ENCODE results near the gene MORN5.

Gene MORN5

GRCh38 chr9:122221183-122221811 lies 61.6 kb downstream of the MORN5 start:
- DNase-seq (ENCODE audit: extremely low read depth, low read depth): no peak
- TF ChIP-seq, protein P1, sequence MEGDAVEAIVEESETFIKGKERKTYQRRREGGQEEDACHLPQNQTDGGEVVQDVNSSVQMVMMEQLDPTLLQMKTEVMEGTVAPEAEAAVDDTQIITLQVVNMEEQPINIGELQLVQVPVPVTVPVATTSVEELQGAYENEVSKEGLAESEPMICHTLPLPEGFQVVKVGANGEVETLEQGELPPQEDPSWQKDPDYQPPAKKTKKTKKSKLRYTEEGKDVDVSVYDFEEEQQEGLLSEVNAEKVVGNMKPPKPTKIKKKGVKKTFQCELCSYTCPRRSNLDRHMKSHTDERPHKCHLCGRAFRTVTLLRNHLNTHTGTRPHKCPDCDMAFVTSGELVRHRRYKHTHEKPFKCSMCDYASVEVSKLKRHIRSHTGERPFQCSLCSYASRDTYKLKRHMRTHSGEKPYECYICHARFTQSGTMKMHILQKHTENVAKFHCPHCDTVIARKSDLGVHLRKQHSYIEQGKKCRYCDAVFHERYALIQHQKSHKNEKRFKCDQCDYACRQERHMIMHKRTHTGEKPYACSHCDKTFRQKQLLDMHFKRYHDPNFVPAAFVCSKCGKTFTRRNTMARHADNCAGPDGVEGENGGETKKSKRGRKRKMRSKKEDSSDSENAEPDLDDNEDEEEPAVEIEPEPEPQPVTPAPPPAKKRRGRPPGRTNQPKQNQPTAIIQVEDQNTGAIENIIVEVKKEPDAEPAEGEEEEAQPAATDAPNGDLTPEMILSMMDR (IDR thresholded peaks at IDR 0.05; ENCODE audit: low read depth, low read length): no peak

DNA sequence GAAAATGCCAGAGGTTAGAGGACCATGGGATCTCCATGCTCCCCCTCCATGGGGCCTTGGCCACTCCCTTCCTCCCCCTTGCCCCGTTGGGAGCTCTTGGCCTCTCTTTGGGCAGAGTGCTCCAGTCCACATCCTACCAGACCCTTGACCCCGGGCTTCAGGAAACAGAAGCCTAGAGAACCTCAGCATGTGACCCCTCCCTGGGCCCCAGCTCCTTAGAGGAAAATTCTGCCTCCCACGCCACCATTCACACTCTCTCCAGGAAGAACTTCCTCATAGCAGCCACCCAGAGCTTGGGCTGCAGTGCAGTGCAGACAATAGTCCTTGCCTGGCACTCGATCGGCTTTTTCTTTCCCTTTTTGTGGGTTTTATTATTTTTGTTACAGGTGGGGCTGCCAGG lies 63.1 kb downstream of the MORN5 start:
- TF ChIP-seq, protein P1 (IDR thresholded peaks at IDR 0.05; ENCODE audit: low read depth, low read length): no peak
- DNase-seq (ENCODE audit: extremely low read depth, low read depth): no peak

DNA sequence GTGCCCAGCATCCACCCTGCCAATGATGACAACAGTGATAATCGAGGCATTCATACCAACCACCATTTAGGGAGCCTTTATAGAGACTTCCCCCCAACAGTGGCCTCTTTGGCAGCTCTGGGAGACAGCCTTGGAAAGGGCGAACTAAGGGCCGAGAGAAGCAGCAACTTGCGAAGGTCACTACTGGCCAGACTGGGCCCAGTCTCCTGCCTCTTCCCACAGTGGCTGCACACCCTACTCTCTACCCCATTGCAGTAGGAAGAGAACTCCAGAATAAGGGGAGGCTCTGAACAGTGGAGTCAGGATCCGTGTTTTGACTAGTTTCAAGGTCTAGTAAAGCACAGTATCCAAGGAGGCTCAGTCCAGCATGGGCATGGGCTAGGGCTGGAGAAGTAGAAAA lies 63.7 kb downstream of the MORN5 start:
- TF ChIP-seq, protein P1 (IDR thresholded peaks at IDR 0.05; ENCODE audit: low read depth, low read length): no peak

GRCh38 chr9:122225312-122226141 lies 65.8 kb downstream of the MORN5 start:
- TF ChIP-seq, protein P1 (IDR thresholded peaks at IDR 0.05; ENCODE audit: low read depth, low read length): no peak
- DNase-seq (ENCODE audit: extremely low read depth, low read depth): no peak

More for the DNA sequence above, 63.7 kb downstream of the MORN5 start:
- DNase-seq (ENCODE audit: extremely low read depth, low read depth): no peak

- TF ChIP-seq, protein P1 (IDR thresholded peaks at IDR 0.05; ENCODE audit: low read depth, low read length): no peak
- no peak for DNase-seq (ENCODE audit: extremely low read depth, low read depth)
These were observed 66.5 kb downstream of the MORN5 start for GRCh38 chr9:122226142-122226757.

GRCh38 chr9:122226758-122227574 lies 67.3 kb downstream of the MORN5 start:
- TF ChIP-seq, protein P1 (IDR thresholded peaks at IDR 0.05; ENCODE audit: low read depth, low read length): no peak
- no peak for DNase-seq (ENCODE audit: extremely low read depth, low read depth)

Measured in AG09319 (cell line).